GM11168 (cell line): ENCODE measurements around the gene DUOX1.
"Not testable (repeated sequence)": the region's sequence is repeated elsewhere in the genome, so short reads cannot be mapped to it uniquely, and the experiment has no call there.

Source experiments
- in situ Hi-C: fragments of 300-500 bp; cut with MboI; formaldehyde crosslinking; loops from one replicate; pipeline ENCODE4 v1.12.0; 2022; ENCODE audit warnings: low sequenced_read_pairs; ENCODE audit not compliant: unreplicated experiment

DUOX1 gene

DNA sequence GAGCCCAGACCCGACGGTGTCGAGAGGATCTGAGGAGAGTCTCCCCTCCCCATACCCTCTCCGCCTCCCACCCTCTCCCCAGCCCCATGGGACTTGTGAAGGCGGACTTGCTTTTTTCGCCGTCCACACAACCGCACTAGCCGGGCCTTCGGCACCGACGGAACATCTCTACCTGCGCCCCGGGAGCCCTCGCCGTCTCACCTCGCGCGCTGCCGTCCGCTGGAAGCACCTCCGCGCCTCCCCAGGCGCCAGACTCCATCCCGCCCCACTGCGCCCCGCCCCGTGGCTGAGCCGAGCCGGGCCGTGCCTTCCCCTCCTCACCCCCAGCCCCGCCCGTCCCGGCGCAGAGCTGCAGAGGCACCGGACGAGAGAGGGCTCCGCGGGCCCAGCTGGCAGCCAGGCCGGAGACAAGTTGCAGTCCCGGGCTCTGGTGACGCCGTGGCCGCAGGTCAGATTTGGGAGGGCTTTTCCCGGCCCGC is at the start of gene DUOX1, which contains the start of gene DUOXA1:
DUOX1 (plus strand) TSS at position 344 of the 479 bp plus-strand sequence. CDS start 1,973 bp downstream, outside the sequence.
DUOXA1 (minus strand) TSS at position 229 of the 479 bp plus-strand sequence. CDS start 6,865 bp downstream, outside the sequence.
- in situ Hi-C loops = no loop called here

- in situ Hi-C loops = not testable (repeated sequence)
Measured at GRCh38 chr15:45080593-45080992, 49.2 kb upstream of the DUOX1 start.

GRCh38 chr15:45082412-45082811 is 47.4 kb upstream of the DUOX1 start:
- in situ Hi-C loops = not testable (repeated sequence)

DNA sequence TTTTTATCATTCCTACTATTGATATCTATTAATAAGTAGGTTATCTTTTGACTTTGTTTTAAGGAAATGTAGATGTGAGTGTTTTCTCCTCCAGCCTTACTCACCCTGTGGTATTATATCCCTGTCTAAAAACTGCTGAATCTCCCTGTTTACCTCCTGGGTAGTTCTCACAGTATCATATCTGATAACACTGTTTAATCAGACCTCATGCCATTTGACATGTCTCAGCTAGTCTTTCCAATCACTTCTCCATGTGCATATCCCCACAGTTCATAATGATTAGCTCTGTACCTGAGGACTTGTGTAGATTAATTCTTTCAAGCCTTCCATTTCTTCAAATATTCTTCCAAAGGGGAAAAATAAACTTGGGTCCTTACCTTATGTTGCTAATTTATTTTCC is 46.6 kb upstream of the DUOX1 start:
- in situ Hi-C loops = no loop called here

DNA sequence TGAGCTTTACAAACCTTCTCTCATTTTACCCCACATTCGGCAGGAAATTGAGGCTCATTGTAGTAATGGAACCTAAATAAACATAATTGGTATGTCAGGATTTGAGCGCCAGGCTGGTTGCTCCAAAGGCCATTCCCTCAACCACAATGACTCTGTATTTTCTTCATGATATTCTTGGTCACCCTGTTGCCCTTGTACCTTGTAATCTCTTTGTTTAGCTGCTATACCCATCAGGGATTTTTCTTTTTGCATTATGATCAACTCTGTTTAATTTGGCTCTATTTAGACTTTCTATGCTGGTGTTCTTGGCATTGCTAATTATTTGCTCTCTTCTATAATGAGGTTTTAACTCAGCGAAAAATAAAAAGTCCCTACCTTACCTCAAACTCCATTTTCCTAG is 45.6 kb upstream of the DUOX1 start:
- in situ Hi-C loops = no loop called here

- in situ Hi-C loops = no loop called here
Measured at GRCh38 chr15:45087513-45087912, 42.3 kb upstream of the DUOX1 start.

DNA sequence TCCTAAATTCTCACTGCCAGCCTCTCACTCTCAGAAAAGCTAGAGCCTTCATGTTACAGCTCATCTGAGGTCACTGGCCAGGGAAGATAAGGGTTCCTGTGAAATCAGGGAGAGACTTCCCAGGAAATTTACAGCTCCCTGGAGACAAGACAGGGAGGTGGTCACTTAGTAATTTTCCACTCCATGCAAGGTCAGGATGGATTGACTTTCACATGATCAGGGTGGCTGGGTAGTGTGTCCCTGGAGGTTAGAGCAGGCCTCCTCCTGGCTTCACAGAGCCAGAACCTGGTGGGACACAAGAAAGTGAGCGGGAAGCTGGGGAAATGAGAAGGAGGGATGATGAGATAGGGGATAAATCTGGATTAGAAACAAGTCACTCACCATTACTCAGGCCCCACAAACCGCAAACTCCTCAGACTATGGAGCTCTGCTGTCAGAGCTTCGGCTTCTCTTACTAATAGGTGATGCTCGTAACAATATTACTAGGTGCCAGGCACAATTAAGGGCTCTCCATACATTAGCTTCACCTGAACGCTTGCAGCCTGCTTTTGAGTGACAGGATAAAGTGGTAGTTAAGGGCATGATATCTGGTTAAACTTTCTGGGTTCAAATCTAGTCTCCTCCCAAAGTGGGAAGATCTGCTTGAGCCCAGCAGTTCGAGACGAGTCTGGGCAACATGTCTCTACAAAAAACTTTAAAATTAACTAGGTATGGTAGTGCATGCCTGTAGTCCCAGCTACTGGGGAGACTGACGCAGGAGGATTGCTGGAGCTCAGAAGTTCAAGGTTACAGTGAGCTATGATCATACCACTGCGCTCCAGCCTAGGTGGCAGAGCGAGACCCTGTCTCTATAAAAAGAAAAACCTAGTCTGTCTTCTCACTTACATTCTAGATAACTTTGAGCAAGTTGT is 40.7 kb upstream of the DUOX1 start:
- in situ Hi-C loops = no loop called here

GRCh38 chr15:45089712-45090373 is 40.0 kb upstream of the DUOX1 start:
- in situ Hi-C loops = no loop called here

DNA sequence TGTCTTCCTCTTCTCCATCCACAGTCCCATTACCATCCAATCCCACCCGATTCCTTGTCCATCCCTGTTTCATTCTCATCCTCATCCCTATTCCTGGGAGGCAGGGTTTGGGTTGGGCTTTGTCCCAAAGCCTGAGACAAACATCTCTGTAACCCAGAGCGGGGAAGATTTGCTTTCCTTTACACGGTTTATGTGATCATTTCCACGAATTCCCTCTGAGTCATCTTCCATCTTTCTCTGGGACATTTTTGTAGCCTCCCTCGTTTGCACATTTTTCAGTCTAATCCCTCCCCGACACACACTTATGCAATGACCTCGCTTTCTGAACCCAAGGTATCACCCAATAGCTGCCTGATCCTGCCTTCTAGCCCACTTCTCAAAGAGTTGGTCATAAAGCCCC is 38.6 kb upstream of the DUOX1 start:
- in situ Hi-C loops = no loop called here

DNA sequence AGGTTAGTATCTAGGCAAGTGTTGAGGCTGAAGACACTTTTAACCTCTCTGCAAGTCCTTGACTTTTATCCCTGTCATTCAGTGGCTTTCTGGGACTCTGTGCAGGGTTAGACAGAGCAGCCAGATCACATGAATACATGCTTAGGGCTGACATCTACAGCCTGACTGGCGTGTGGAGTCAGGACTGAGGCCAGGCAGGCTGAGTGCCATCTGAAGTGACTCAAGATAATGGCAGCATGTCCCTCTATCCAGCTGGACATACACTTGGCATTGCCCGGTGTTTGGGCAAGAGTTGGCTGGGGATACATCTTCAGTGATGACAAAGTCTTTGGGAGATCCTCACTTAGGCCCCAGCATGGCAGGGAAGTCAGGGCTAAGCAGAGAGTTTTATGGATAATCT is 38.2 kb upstream of the DUOX1 start:
- in situ Hi-C loops = no loop called here

GRCh38 chr15:45093013-45093412 is 36.8 kb upstream of the DUOX1 start:
- in situ Hi-C loops = no loop called here

GRCh38 chr15:45093622-45094357 is 36.0 kb upstream of the DUOX1 start:
- in situ Hi-C loops = no loop called here

GRCh38 chr15:45094358-45094730 is 35.5 kb upstream of the DUOX1 start:
- in situ Hi-C loops = no loop called here

DNA sequence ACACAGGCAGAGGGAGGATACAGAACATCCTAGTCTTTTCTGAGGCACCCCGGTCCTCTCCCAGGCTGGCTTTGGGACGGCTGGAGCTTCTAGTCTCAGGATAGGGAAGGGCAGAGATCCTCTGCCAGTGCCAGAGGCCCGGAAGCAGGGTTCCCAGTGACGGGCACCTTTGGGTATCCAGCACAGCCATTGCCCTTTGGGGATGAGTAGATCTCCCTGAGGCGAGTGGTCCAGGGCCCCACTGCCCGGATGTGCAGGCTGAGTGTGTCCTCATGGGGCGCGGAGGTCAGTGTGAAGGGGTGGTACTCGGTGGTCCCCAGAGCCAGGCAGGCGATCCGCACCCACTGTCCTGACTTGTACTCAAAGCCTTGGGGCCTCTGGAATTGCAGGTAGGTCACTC is 34.1 kb upstream of the DUOX1 start:
- in situ Hi-C loops = no loop called here

GRCh38 chr15:45097466-45097865 is 32.3 kb upstream of the DUOX1 start:
- in situ Hi-C loops = no loop called here

DNA sequence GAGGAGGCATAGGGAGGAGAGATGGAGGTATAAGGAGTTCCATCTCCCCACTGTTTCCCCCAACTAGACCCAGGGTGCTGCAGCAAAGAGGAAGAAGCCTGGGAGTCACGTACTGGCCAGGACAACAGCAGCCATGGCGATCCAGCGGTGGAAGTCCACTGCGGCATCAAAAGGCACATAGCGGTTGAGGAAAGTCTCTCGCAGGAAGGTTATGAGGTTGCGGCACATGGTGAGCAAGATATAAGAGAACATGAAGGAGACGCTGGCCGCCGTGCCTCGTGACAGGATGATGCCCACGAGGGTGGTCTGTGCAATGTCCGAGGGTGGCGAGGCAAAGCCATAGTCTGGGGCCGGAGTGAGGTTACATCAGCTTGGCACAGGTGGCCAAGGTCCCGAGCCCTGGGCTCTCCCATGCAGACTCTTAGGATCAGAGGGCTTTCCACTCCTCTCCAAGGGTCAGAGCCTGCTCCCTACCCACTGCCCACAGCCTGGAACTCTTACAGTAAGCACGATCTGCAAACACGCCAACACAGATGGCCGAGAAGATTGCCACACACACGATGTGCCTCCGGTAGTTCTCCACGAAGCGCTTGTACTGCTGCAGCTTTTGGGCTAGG is 30.1 kb upstream of the DUOX1 start:
- in situ Hi-C loops = no loop called here

DNA sequence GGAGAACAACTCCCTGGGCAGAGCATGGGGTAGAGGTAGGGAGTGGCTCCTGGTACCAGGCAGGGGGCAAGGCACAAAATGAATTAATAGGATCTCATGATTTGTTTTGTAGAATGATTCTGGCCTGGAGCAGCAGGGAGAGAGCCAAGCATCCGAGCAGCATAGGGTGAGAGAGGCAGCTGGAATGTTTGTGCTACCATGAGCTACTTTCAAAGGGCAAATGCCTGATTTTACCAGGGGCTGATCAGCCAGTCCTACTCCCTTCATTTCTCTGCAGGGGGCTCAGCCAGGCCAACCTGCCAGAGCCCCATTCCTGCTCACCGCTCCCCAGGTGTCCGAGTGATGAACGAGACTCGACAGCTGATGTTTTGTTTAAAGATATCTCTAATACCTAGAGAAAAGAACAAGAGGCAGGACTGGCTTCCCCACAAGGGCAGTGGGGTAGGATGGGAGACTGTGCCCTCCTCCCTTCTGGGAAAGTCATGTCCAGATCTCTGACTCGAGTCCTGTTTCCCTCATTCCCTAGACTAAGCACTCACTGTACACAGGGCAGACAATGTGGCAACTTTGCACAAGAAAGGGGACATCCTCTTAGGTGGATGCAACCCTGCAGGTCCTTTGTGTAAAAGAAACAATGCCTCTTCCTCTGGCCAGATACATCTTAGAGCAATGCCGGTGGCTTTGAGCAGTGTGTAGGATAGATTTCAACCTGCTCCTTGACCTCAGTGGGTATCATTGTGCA is 28.7 kb upstream of the DUOX1 start:
- in situ Hi-C loops = no loop called here

GRCh38 chr15:45101749-45102148 is 28.0 kb upstream of the DUOX1 start:
- in situ Hi-C loops = no loop called here

DNA sequence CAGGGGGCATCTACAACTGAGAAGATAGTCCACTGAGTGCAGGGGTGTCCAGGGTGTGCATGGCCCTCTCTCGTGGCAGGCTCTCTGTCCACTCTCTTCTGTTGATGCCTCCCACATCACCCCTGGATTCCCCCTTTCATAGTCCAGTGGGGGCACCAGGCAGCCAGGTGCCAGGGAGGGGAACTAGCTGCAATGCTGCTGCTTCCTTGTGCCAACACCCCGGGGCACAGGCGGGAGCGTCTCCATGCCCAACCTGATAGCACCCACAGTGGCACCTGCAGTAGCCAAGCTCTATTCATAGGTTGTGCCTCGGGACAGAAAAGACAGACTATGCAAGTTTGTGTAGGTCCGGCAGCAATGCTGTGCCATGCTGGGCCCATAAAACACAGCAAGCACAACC is 27.6 kb upstream of the DUOX1 start:
- in situ Hi-C loops = no loop called here

DNA sequence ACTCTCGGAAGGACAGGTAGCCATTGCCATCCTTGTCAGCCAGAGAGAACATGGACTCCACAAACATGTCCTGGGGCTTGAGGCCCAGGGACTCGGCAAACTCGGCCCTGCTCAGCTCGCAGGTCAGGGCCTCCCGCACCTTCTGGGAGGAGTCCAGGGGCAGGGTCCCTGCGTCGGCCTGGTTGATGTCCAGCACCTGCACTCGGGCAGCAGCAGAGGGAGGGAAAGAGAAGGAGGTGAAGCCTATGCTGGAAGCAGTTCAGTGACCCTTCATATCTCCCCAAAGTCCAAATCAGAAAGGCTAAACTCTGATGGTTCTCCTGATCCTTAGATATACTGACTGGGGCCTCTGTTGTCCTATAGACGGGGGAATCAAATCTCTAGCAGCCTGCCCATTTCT is 25.6 kb upstream of the DUOX1 start:
- in situ Hi-C loops = not testable (repeated sequence)
